ENCODE measurements around the gene SLC9A3.

DNA sequence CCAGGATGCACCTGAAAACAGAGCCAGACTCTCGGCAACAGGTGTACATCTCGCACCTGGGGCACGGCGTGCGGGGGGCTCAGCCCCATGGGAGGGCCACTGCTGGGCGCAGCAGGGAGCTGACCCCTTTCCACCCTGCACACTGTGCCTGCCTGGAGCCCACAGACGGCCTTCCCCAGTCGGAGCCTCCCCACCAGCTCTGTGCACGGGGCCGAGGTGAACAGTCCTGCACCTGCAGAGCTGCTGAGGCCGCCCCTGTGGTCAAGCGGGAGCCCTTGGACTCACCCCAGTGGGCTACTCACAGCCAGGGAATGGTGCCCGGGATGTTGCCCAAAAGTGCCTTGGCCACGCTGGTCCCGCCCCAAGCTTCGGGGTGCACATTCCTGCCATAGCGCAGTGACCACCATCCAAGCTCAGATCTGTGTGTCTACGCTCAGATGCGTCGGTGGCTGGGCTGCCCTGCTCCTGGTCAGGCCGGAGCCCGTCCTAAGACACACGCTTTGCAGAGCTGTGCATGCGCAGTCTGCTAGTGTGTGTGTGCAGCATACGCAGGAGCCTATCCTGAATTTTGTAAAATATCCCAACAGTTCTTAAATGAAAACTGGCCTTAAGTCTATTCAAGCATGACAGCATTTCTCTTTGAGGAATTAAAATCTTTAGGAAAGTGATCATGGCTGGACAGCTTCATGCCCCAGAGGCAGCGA lies 89.7 kb downstream of the SLC9A3 start:
- TF ChIP-seq CTCF (IDR thresholded peaks at IDR 0.05) (no peak), POLR2A (IDR thresholded peaks at IDR 0.05) (no peak), POLR2AphosphoS5 (IDR thresholded peaks at IDR 0.05; ENCODE audit: insufficient read depth in 1 of 2, low read depth in 1 of 2) (no peak)
